ENCODE results near the gene ECI1. TPM values are rescaled to one million over a fixed set of nuclear protein-coding genes. Genes with fewer than 3 reads are reported as not detected.

The ECI1 gene
- total RNA-seq, 1 donor from 2014 or later = 81.7 TPM

DNA sequence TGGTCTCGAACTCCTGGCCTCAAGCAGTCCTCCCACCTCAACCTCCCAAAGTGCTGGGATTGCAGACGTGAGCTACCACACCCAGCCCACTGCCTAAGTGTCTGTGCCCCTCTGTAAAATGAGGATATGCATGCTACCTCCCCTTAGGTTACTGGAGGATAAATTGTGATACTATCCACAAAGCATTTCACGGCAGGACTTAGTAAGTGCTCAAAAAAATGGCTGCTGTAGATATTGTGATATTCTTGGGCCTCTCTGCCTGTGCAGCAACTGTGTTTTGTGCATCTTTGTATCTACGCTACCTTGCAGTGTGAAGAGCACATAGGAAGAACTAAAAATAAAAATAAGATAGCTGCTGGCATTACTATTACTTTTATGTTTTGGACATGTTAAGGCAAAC lies 53.1 kb downstream of the ECI1 start:
- no peak overlapping the region for H3K4me3 ChIP-seq (ENCODE audit: low read depth, low read length)
- H3K27me3 ChIP-seq (ENCODE audit: control insufficient read depth, insufficient read depth, low read length) = peaks cover 50% of the 10 kb centered on the region
- TF ChIP-seq, protein P1, sequence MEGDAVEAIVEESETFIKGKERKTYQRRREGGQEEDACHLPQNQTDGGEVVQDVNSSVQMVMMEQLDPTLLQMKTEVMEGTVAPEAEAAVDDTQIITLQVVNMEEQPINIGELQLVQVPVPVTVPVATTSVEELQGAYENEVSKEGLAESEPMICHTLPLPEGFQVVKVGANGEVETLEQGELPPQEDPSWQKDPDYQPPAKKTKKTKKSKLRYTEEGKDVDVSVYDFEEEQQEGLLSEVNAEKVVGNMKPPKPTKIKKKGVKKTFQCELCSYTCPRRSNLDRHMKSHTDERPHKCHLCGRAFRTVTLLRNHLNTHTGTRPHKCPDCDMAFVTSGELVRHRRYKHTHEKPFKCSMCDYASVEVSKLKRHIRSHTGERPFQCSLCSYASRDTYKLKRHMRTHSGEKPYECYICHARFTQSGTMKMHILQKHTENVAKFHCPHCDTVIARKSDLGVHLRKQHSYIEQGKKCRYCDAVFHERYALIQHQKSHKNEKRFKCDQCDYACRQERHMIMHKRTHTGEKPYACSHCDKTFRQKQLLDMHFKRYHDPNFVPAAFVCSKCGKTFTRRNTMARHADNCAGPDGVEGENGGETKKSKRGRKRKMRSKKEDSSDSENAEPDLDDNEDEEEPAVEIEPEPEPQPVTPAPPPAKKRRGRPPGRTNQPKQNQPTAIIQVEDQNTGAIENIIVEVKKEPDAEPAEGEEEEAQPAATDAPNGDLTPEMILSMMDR (IDR thresholded peaks at IDR 0.05; ENCODE audit: insufficient read depth, low read length, poor library complexity, severe bottlenecking) = no peak
- H3K36me3 ChIP-seq (ENCODE audit: control insufficient read depth, insufficient read depth, low read length) = no peaks in the 10 kb centered on the region
- no peak for DNase-seq (ENCODE audit: low read depth)

DNA sequence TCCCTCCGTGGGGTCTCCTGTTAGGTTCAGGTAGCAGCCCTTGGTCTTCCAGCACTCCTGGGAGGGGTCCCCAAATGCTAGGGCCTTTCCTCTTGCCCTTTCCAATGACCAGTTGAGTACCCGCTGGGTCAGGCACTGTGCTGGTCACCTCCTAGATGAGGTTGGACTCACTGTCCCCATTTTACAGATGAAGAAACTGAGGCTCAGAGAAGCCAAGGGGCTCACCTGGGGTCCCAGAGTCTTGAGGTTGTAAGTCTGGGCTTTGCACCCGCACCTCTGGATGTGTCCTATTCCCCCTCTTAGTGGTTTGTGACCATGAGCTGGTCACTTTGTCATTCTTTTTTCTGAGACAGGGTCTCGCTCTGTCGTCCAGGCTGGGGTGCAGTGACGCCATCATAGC lies 53.6 kb downstream of the ECI1 start:
- Histone ChIP-seq H3K4me3 (ENCODE audit: low read depth, low read length) (no peak overlapping the region), H3K27me3 (ENCODE audit: control insufficient read depth, insufficient read depth, low read length) (peaks cover 50% of the 10 kb centered on the region), H3K36me3 (ENCODE audit: control insufficient read depth, insufficient read depth, low read length) (no peaks in the 10 kb centered on the region)
- no peak for DNase-seq (ENCODE audit: low read depth)
- TF ChIP-seq, protein P1 (IDR thresholded peaks at IDR 0.05; ENCODE audit: insufficient read depth, low read length, poor library complexity, severe bottlenecking) = no peak

DNA sequence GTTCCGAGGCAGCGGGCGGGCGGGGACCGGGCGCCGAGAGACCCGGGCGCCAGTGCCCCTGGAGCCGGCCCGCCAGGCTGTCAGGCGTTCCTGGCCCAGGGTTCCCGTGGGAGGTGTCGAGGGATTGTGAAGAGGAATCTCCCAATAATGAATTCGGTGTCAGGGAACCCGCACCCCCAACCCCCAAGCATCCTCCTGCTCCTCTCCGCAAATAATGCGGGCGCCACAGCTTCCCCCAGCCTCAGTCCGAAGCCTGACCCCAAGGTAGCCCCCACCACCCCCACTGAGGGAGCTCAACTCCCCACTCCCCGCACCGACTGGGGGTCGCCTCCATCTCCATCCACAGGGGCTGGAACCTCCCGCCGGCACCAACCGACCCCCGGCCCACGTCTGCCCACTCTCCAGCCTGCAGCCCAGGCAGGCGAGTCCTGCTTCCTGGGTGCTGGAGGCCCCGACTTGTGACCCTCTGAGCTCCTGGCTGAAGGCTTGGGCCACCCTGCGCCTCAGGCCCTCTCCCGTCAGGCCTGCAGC lies 54.3 kb downstream of the ECI1 start:
- TF ChIP-seq, protein P1 (IDR thresholded peaks at IDR 0.05; ENCODE audit: insufficient read depth, low read length, poor library complexity, severe bottlenecking) = no peak
- peaks cover 50% of the 10 kb centered on the region for H3K27me3 ChIP-seq (ENCODE audit: control insufficient read depth, insufficient read depth, low read length)
- H3K36me3 ChIP-seq (ENCODE audit: control insufficient read depth, insufficient read depth, low read length) = no peaks in the 10 kb centered on the region
- DNase-seq (ENCODE audit: low read depth) = no peak
- H3K4me3 ChIP-seq (ENCODE audit: low read depth, low read length) = no peak overlapping the region

DNA sequence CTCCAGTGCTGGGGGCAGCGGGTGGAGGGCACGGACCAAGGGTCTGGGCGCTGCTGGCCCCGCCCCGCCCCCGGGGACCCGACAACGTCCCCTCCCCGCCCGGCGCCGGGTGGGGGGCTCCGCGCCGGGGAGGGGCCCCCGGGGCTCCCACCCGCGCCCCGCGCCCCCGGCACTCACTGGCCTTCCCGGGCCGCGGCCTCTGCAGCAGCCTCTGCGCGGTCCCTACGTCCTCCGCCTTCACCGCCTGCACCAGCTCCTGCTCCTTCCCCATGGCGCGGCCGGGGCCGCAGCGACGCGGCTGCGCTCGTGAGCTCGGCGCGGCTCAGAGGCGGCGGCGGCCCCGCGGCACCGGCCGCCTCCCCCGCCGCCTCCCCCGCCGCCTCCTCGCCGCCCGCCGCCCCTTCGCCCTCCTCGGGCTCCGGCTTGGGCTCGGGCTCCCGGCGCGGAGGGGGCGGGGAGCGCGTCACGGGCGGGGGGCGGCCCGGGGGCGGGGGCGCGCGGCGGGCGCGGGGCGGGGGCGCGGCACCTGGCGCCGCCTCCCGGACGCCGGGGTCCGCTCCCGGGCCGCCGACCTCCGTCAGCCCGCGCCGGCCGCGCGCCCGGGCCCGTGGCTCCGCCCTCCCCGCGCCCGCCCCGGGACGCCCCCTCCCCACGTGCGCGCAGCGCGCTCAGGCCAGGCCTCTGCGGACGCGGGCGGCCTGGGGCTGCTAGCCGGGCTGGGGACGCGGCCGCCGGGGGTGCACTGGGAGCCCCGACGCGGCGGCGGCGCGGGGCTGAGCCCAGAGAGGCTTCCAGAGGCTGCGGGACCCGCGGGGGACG lies 55.0 kb downstream of the ECI1 start, which contains the start of gene CASKIN1:
CASKIN1 (minus strand) TSS at position 444 of the 819 bp plus-strand sequence; CDS start at position 271, 173 bp downstream.
- TF ChIP-seq, protein P1 (IDR thresholded peaks at IDR 0.05; ENCODE audit: insufficient read depth, low read length, poor library complexity, severe bottlenecking) = no peak
- DNase-seq (ENCODE audit: low read depth) = no peak
- peaks cover 50% of the 10 kb centered on the region for H3K27me3 ChIP-seq (ENCODE audit: control insufficient read depth, insufficient read depth, low read length)

DNA sequence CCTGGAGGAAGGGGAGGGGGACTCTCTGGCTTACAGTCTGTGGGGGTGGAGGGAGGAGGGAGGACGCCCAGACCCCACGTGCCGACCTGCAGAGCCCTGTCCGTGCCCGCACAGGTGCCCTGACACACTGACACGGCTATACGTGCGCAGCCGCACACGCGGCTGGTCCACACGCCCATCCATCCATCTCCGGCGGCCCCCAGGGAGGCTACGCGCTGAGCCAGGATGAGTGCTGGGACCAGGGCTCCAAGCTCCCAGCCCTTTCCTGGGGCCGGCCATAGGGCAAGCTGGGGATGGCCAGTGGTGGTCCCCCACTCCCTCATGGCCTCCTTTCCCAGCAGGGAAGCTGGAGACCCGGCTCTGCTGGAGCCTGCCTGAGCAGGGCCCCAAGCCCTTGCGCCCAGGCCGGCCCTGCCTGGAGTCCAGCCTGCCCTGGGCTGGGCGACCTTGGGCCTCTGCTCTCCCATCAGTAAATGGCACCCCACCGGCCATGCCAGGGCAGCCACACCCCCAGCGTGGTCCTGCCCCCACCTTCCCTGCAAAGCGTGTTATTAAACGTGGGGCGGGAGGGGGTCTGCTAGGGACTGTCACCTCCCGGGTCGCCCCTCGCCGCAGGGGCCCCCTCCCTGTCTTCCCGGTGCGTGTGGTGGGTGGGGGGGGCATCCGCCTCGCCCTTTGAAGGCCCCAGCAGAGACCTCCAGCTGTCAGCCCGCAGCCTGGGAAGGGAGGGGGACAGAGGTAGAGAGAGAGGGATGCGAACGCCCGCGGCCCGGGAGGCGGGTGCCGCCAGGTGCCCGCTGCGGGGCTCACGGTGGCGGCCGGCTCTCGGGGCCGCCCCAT lies 55.8 kb downstream of the ECI1 start:
- Histone ChIP-seq H3K36me3 (ENCODE audit: control insufficient read depth, insufficient read depth, low read length) (no peaks in the 10 kb centered on the region), H3K27me3 (ENCODE audit: control insufficient read depth, insufficient read depth, low read length) (peaks cover 50% of the 10 kb centered on the region), H3K4me3 (ENCODE audit: low read depth, low read length) (peak overlapping the region; percentile 3)
- TF ChIP-seq, protein P1 (IDR thresholded peaks at IDR 0.05; ENCODE audit: insufficient read depth, low read length, poor library complexity, severe bottlenecking) = no peak
- no peak for DNase-seq (ENCODE audit: low read depth)

More for the DNA sequence above, 55.0 kb downstream of the ECI1 start, which contains the start of gene CASKIN1:
- Histone ChIP-seq H3K36me3 (ENCODE audit: control insufficient read depth, insufficient read depth, low read length) (no peaks in the 10 kb centered on the region), H3K4me3 (ENCODE audit: low read depth, low read length) (peak within 1 kb of the TSS; percentile 21)
